HG03571 (cell line): ENCODE results near the gene OR1J2.

ENCODE experiments used
- ATAC-seq: cut with Tn5 transposase; IDR thresholded peaks from one replicate; pipeline ENCODE4 v1.9.1; 2021; ENCODE audit not compliant: unreplicated experiment

The OR1J2 gene

GRCh38 chr9:122546196-122546595, 35.6 kb downstream of the OR1J2 start:
- ATAC-seq = no peak

DNA sequence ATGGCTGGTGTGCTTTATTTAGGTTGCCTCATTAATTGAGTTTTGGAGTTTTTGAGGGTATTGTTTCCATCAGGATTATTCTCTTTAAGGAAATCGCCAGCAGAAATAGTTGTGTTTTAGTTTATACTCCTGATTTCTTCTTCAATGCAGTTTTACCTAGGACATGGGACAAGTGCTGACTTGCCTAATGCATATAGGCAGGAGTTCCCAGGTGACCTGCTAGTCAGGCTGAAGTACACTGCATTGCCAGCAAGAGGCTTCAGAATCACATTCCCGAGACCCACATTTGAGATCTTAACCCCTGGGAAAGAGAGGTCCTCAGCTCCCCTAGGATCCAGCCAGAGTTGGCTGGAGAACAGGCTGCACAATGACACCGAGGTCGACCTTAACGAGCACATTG, 40.8 kb downstream of the OR1J2 start:
- ATAC-seq = no peak

DNA sequence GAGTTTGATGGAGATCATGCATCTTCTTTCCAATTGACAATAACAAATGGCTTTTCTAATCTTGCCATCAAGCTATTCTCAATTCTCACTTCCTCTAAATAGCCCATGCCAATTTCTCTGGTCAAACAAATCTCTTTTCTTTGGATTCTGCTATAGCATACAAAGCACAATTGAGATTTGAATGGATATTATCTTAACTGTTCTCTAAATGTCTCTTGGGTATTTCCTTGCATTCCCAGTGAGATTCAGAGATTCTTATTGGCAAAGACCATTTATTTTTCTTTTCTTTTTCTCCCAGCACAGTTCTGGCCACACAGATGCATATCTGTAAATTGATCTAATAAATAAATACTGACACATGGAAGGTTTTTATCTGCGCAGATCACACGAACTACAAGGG, 42.2 kb downstream of the OR1J2 start, which contains the start of gene OR1N2:
Gene OR1N2 (plus strand): TSS at position 301 of the 400 bp plus-strand sequence. CDS start 100 bp downstream, outside the sequence.
- no peak for ATAC-seq
